Breast epithelium (tissue), 4 donors: ENCODE results near the gene TMEM221. TPM values are rescaled to one million over a fixed set of nuclear protein-coding genes. Genes with fewer than 3 reads are reported as not detected.

ENCODE experiments used
- DNase-seq, 2 donors: peaks; one replicate each; pipeline ENCODE4 v3.0.0-alpha.2; 2019; ENCODE audit warnings: low spot score in 2 of 2
- H3K27ac ChIP-seq, 2 donors: fragments of 200-600 bp; sonication (generic) in 1 of 2; one replicate each; pipeline ENCODE4 v1.5.1; 2016 to 2019; ENCODE audit warnings: mild to moderate bottlenecking in 1 of 2
- H3K27me3 ChIP-seq, 2 donors: fragments of 200-600 bp; sonication (generic) in 1 of 2; one replicate each; pipeline versions ENCODE4 v1.5.1 to v1.6.0; 2017 to 2019; ENCODE audit warnings: control low read depth in 1 of 2, mild to moderate bottlenecking in 1 of 2
- H3K36me3 ChIP-seq: fragments of 200-600 bp; one replicate; pipeline ENCODE4 v1.5.1; 2019
- H3K4me1 ChIP-seq, 2 donors: fragments of 200-600 bp; sonication (generic); one replicate each; pipeline ENCODE4 v1.5.1; 2016 to 2019; ENCODE audit warnings: control low read depth in 1 of 2
- H3K4me3 ChIP-seq, 3 donors: fragments of 200-600 bp; sonication (generic); 1 replicate in 2 of 3; 2 replicates in 1 of 3; pipeline ENCODE4 v1.5.1; 2016 to 2019; ENCODE audit warnings: mild to moderate bottlenecking in 3 of 3, moderate library complexity in 2 of 3
- H3K9me3 ChIP-seq, 2 donors: fragments of 200-600 bp; sonication (generic) in 1 of 2; one replicate each; pipeline ENCODE4 v1.5.1; 2016 to 2019; ENCODE audit warnings: control low read depth in 1 of 2
- POLR2A ChIP-seq: fragments of 450-650 bp; IDR thresholded peaks from one replicate; pipeline ENCODE4 v1.6.1; 2016; ENCODE audit warnings: antibody characterized with exemption, mild to moderate bottlenecking, moderate library complexity
- POLR2AphosphoS5 ChIP-seq, 3 donors: sonication (generic); formaldehyde crosslinking; IDR thresholded peaks; one replicate each; pipeline ENCODE4 v1.6.1; 2017; ENCODE audit warnings: antibody characterized with exemption in 3 of 3
- intact Hi-C: fragments of 100-400 bp; cut with DNase I; formaldehyde crosslinking; loops from one replicate; pipeline ENCODE4 v1.15.1; 2023; ENCODE audit warnings: low total_unique reads
- total RNA-seq, 3 donors: library from RNA; depleted of rRNA; stranded (reverse); fragments of >200 nt; gene quantifications; one replicate each; pipeline ENCODE4 v1.1.0, GENCODE V29; 2016
- TF ChIP-seq, protein P1 (sequence below), 3 donors: fragments of 450-650 bp; IDR thresholded peaks; one replicate each; pipeline ENCODE4 v1.5.1; 2016 to 2017; ENCODE audit warnings: antibody characterized with exemption in 3 of 3, mild to moderate bottlenecking in 3 of 3, moderate library complexity in 3 of 3

TMEM221 gene
- total RNA-seq, 3 donors from 2014 or later = 0.33 to 0.73 (median 0.64) TPM

DNA sequence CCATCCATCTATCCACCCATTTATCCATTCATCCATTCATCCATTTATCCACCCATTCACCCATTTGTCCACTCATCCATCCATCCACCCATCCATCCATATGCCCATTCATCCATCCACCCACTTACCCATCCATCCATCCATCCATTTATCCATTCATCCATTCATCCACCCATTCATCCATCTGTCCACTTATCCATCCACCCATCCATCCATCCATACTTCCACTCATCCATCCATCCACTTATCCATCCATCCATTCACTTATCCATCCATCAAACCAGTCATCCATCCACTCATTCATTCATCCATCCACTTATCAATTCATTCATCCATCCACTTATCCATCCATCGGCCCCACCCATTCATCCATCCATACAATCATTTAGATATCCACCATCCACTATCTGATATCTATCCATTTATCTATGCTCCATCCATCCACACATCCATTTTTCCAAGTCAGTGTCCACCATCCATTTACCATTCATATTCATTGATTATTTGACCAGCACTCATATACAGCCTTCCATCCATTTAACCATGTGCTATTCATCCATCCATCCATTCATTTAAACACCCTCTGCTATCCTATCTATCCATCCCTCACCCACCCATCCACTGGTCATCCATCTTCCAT is 2.8 kb downstream of the TMEM221 start:
- no peak for DNase-seq
- no peaks in the 10 kb centered on the region for H3K27me3 ChIP-seq
- intact Hi-C loops = no loop called here
- H3K4me1 ChIP-seq = no peaks in the 10 kb centered on the region
- H3K4me3 ChIP-seq = no peak overlapping the region
- TF ChIP-seq, protein P1, sequence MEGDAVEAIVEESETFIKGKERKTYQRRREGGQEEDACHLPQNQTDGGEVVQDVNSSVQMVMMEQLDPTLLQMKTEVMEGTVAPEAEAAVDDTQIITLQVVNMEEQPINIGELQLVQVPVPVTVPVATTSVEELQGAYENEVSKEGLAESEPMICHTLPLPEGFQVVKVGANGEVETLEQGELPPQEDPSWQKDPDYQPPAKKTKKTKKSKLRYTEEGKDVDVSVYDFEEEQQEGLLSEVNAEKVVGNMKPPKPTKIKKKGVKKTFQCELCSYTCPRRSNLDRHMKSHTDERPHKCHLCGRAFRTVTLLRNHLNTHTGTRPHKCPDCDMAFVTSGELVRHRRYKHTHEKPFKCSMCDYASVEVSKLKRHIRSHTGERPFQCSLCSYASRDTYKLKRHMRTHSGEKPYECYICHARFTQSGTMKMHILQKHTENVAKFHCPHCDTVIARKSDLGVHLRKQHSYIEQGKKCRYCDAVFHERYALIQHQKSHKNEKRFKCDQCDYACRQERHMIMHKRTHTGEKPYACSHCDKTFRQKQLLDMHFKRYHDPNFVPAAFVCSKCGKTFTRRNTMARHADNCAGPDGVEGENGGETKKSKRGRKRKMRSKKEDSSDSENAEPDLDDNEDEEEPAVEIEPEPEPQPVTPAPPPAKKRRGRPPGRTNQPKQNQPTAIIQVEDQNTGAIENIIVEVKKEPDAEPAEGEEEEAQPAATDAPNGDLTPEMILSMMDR (IDR thresholded peaks at IDR 0.05) = no peak
- TF ChIP-seq POLR2AphosphoS5 (IDR thresholded peaks at IDR 0.05) = no peak
- TF ChIP-seq POLR2A = no peak
- H3K36me3 ChIP-seq = no peaks in the 10 kb centered on the region
- no peak overlapping the region for H3K27ac ChIP-seq
- H3K9me3 ChIP-seq = no peaks in the 10 kb centered on the region

DNA sequence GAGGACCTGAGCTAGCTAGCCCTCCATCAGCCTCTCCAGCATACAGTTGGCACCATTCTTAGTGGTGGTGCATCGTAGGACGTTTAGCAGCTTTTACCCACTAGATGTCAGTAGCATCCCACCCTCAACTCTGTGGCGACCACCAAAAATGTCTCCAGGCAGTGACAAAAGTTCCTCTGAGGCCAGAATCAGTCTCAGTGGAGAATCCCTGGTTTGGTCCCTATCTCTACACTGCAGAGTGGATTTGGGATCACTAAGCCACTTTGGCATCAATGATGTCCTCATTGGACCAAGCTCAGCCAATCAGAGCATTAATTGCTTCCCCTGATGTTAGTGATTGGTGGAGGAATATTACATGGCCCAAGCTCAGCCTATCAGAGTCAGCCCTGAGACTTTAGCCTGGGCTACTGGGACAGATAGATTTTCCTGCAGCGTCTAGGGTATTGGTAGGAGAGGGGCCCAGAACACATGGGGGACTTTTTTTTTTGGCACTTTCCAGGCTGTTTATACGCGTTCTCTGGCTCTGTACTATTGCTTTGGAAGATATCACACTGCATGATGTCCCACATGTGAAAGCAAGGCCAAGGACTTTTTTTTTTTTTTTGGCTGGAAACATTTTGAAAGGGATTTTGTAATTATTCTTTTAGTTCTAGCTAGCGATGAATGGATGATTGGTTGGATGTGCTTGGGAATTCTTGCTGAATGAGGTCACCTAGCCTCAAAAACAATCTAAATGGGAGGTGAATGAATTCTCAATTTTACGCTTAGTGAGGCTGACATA is 7.0 kb downstream of the TMEM221 start:
- Histone ChIP-seq H3K27me3 (no peaks in the 10 kb centered on the region), H3K27ac (peak overlapping the region; percentile 40 to 57), H3K36me3 (no peaks in the 10 kb centered on the region), H3K4me1 (no peaks in the 10 kb centered on the region), H3K4me3 (no peak overlapping the region), H3K9me3 (no peaks in the 10 kb centered on the region)
- intact Hi-C loops = no loop called here
- TF ChIP-seq, protein P1 (IDR thresholded peaks at IDR 0.05) = no peak
- TF ChIP-seq POLR2AphosphoS5 (IDR thresholded peaks at IDR 0.05) (no peak), POLR2A (no peak)
- no peak for DNase-seq

DNA sequence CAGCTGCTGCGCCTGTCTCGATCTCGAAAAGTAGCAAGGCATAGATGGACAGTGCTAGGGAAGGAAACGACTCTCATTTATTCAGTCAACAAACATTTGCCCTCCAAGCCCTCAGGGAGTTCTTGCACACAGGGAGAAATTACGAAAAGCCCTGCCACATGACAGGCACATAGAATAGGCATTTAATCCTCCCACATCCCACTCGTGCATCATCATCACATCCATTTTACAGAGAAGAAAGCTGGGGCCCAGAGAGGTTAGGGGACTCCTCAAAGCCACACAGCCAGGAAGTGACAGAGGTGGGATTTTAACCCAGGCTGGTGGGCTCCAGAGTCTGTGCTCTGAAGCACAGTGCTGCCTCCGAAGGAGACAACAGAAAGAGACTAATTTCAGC is 11.6 kb downstream of the TMEM221 start:
- no peaks in the 10 kb centered on the region for H3K4me1 ChIP-seq
- no peaks in the 10 kb centered on the region for H3K27me3 ChIP-seq
- no peaks in the 10 kb centered on the region for H3K36me3 ChIP-seq
- no peaks in the 10 kb centered on the region for H3K9me3 ChIP-seq
- intact Hi-C loops = no loop called here
- no peak for TF ChIP-seq POLR2A
- TF ChIP-seq, protein P1 (IDR thresholded peaks at IDR 0.05) = no peak
- TF ChIP-seq POLR2AphosphoS5 (IDR thresholded peaks at IDR 0.05) = no peak
- no peak for DNase-seq
- no peak overlapping the region for H3K27ac ChIP-seq
- no peak overlapping the region for H3K4me3 ChIP-seq

DNA sequence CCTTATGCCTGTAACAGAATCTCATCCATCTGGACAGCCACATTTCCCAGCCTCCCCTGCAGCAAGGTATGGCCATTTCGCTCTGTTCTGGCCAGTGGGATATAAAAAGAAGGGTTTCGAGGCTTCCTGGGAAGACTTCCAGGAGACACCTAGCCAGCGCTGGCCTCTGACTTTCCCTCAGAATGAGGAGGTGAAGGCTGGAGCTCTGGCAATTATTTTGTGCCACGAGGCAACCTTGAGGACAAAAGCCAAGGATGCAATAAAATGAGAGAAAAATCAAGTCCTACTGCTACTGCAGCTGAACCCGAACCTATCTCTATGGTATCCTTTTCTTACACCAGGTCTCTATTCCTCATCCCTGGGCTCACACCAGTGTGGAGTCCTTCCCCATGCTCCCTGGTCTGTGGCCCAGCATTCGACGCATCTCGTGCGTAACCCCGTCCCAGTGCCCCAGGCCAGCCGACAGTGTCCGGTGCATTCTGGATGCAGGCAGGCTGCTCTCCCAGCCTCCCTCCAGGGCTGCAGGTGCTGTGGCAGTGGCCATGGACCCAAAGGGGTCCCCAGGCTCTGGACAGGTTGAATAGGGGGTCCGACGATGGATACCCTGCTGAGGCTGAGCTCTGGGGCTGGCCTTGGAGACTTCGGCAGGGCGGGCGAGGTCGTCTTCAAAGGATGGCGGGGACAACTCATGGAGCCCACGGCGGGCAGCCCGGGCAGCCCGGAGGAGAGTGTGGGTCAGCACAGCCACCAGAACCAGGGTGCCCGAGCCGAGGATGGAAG is 12.2 kb downstream of the TMEM221 start:
- no peak for TF ChIP-seq POLR2A
- TF ChIP-seq, protein P1 (IDR thresholded peaks at IDR 0.05) = no peak
- no peak for TF ChIP-seq POLR2AphosphoS5 (IDR thresholded peaks at IDR 0.05)
- H3K4me3 ChIP-seq = no peak overlapping the region
- DNase-seq = no peak
- no peaks in the 10 kb centered on the region for H3K9me3 ChIP-seq
- H3K27ac ChIP-seq = no peak overlapping the region
- H3K36me3 ChIP-seq = no peaks in the 10 kb centered on the region
- no peaks in the 10 kb centered on the region for H3K4me1 ChIP-seq
- H3K27me3 ChIP-seq = no peaks in the 10 kb centered on the region
- intact Hi-C loops = no loop called here
